ENCODE results near the gene GATAD2A.

Gene GATAD2A

GRCh38 chr19:19524053-19524452, 118.6 kb downstream of the GATAD2A start:
- TF ChIP-seq CTCF (IDR thresholded peaks at IDR 0.05): no peak

GRCh38 chr19:19525611-19526380, 120.3 kb downstream of the GATAD2A start:
- TF ChIP-seq CTCF (IDR thresholded peaks at IDR 0.05): no peak

GRCh38 chr19:19526581-19527370, 121.3 kb downstream of the GATAD2A start:
- no peak for TF ChIP-seq CTCF (IDR thresholded peaks at IDR 0.05)

- TF ChIP-seq CTCF (IDR thresholded peaks at IDR 0.05): no peak
Observed at GRCh38 chr19:19527371-19527656, 121.8 kb downstream of the GATAD2A start.

GRCh38 chr19:19527674-19528625, 122.5 kb downstream of the GATAD2A start:
- no peak for TF ChIP-seq CTCF (IDR thresholded peaks at IDR 0.05)

- no peak for TF ChIP-seq CTCF (IDR thresholded peaks at IDR 0.05)
Observed at GRCh38 chr19:19528721-19529490, 123.4 kb downstream of the GATAD2A start, which contains the start of gene YJEFN3. Gene YJEFN3 (plus strand): TSS chr19:19528911. CDS start chr19:19528933, 22 bp downstream.

All from LNCAP (cell line).